Measurements from ENCODE around the gene HOXA11. TPM values are rescaled to one million over a fixed set of nuclear protein-coding genes. Genes with fewer than 3 reads are reported as not detected.

HOXA11 gene
- total RNA-seq, 2 donors from 2014 or later, result 0.28 to 3.7 TPM

- peaks cover 50% of the 10 kb centered on the region for H3K27me3 ChIP-seq (replicated peaks; ENCODE audit: insufficient read depth)
- TF ChIP-seq, protein P1, sequence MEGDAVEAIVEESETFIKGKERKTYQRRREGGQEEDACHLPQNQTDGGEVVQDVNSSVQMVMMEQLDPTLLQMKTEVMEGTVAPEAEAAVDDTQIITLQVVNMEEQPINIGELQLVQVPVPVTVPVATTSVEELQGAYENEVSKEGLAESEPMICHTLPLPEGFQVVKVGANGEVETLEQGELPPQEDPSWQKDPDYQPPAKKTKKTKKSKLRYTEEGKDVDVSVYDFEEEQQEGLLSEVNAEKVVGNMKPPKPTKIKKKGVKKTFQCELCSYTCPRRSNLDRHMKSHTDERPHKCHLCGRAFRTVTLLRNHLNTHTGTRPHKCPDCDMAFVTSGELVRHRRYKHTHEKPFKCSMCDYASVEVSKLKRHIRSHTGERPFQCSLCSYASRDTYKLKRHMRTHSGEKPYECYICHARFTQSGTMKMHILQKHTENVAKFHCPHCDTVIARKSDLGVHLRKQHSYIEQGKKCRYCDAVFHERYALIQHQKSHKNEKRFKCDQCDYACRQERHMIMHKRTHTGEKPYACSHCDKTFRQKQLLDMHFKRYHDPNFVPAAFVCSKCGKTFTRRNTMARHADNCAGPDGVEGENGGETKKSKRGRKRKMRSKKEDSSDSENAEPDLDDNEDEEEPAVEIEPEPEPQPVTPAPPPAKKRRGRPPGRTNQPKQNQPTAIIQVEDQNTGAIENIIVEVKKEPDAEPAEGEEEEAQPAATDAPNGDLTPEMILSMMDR (IDR thresholded peaks at IDR 0.05), result no peak
- H3K36me3 ChIP-seq, result no peaks in the 10 kb centered on the region
- H3K4me3 ChIP-seq, result peak overlapping the region; percentile 68
- no peaks in the 10 kb centered on the region for H3K9me3 ChIP-seq
- ATAC-seq (ENCODE audit: insufficient number of reproducible peaks, low FRiP score, low read depth), result no peak
- peaks cover 29 to 59% of the 10 kb centered on the region in 2 donors for H3K4me1 ChIP-seq (ENCODE audit: control insufficient read depth in 1 of 2, low read depth in 2 of 2)
- DNase-seq (ENCODE audit: low spot score), result no peak
- peak overlapping the region in 1 of 2 donors; percentile 11 for H3K27ac ChIP-seq
Measured at GRCh38 chr7:27184337-27185012, 557 bp downstream of the HOXA11 start.

GRCh38 chr7:27183682-27184336, 1.2 kb downstream of the HOXA11 start:
- Histone ChIP-seq H3K9me3 (no peaks in the 10 kb centered on the region), H3K27me3 (replicated peaks; ENCODE audit: insufficient read depth) (peaks cover 50% of the 10 kb centered on the region), H3K4me1 (ENCODE audit: control insufficient read depth in 1 of 2, low read depth in 2 of 2) (peaks cover 25 to 58% of the 10 kb centered on the region in 2 donors), H3K27ac (no peak overlapping the region), H3K36me3 (no peaks in the 10 kb centered on the region), H3K4me3 (peak overlapping the region; percentile 68)
- DNase-seq (ENCODE audit: low spot score) (no peak), ATAC-seq (ENCODE audit: insufficient number of reproducible peaks, low FRiP score, low read depth) (no peak)
- TF ChIP-seq, protein P1 (IDR thresholded peaks at IDR 0.05), result no peak

DNA sequence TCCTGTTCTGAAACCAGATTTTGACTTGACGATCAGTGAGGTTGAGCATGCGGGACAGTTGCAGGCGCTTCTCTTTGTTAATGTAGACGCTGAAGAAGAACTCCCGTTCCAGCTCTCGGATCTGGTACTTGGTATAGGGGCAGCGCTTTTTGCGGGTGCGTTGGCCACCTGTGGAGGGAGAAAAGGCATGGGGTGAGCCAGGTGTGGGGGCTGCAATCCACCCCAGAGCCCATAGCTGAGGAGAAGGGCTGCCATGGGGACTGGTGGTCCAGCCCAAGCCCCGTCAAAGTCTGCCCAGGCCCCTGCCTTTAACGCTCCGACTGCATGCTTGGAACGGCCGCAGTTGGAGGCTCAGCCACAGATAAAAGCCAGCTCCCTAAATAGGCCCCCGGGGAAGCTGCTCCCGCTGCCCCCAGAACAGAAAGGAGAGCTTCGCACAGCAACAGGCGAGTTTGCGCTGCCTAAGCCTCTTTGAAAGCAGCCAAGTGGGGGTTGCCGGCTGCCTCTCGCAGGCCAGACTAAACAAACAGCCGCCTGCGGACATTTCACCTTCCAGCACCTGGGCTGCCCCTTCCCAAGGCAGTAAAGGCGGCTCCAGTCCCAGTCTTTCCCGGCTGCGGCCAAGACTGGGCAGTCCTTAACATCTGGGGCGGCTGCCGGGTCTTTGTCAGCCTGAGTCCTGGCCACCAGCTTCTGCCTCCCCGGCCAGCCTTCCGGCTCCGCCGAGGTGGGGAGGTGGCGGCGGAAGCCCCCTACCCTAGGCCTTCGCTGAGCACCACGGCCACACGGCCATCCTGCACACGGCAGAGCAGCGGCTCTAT, 2.0 kb downstream of the HOXA11 start:
- no peak for DNase-seq (ENCODE audit: low spot score)
- ATAC-seq (ENCODE audit: insufficient number of reproducible peaks, low FRiP score, low read depth), result no peak
- peaks cover 20 to 51% of the 10 kb centered on the region in 2 donors for H3K4me1 ChIP-seq (ENCODE audit: control insufficient read depth in 1 of 2, low read depth in 2 of 2)
- H3K4me3 ChIP-seq, result peak overlapping the region; percentile 68
- no peaks in the 10 kb centered on the region for H3K9me3 ChIP-seq
- no peaks in the 10 kb centered on the region for H3K36me3 ChIP-seq
- peak overlapping the region in 1 of 2 donors; percentile 25 for H3K27ac ChIP-seq
- H3K27me3 ChIP-seq (replicated peaks; ENCODE audit: insufficient read depth), result peaks cover 48% of the 10 kb centered on the region
- TF ChIP-seq, protein P1 (IDR thresholded peaks at IDR 0.05), result no peak

GRCh38 chr7:27182285-27182841, 2.7 kb downstream of the HOXA11 start:
- TF ChIP-seq, protein P1 (IDR thresholded peaks at IDR 0.05), result no peak
- peaks cover 18 to 45% of the 10 kb centered on the region in 2 donors for H3K4me1 ChIP-seq (ENCODE audit: control insufficient read depth in 1 of 2, low read depth in 2 of 2)
- ATAC-seq (ENCODE audit: insufficient number of reproducible peaks, low FRiP score, low read depth) (no peak), DNase-seq (ENCODE audit: low spot score) (no peak)
- H3K27ac ChIP-seq, result peak overlapping the region in 1 of 2 donors; percentile 25
- H3K9me3 ChIP-seq, result no peaks in the 10 kb centered on the region
- H3K36me3 ChIP-seq, result no peaks in the 10 kb centered on the region
- peaks cover 41% of the 10 kb centered on the region for H3K27me3 ChIP-seq (replicated peaks; ENCODE audit: insufficient read depth)
- no peak overlapping the region for H3K4me3 ChIP-seq

All from thoracic aorta (tissue), 2 donors.